HG03139 (cell line): ENCODE results near the gene JAG1.

Experiments used
- ATAC-seq: cut with Tn5 transposase; IDR thresholded peaks from one replicate; pipeline ENCODE4 v1.9.1; 2021; ENCODE audit not compliant: unreplicated experiment

JAG1 gene

GRCh38 chr20:10668677-10669368 lies 5.0 kb downstream of the JAG1 start:
- no peak for ATAC-seq

DNA sequence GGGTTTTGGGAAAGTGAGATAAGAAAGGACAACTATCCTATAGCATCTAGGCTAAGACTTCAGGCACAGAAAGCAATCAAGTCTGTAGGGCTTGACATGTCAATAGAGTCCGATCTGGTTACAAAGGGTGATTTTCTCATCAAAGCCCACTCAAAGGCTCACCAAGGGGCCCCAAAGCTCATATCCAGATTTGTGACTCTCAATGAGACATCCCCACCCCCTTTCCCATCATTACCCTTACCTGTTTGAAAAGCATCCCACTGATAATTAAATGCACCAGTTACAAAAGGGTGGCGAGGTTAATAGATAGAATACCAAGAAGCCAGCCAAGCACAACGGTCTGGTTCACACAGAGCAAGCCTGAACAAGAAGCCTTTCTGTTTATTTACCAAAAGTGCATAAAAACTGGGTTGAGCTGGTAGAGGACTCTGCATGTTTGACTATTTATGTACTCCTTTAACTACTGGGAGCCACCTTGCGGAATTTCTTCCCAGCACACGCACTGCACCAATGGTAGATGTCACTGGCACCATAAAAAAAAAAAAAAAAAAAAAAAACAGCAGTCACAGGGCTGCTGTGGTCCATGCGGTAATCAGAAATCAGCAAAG lies 6.1 kb downstream of the JAG1 start:
- no peak for ATAC-seq

DNA sequence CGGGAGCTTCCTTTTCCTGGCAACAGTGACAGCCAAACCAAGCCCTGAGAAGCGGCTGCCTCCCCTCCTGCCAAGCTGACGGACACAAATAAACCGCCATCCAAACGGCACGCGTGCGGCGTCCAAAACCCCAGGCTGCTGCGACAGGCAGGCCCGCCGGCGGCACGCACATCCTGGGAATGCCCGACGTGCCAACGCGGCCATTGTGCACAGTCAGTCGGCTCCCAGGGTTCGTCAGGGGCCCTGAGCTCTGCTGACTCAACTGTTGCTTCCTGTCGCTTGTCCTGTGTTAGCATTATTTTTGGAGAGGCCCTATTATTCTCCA lies 6.8 kb downstream of the JAG1 start:
- no peak for ATAC-seq

DNA sequence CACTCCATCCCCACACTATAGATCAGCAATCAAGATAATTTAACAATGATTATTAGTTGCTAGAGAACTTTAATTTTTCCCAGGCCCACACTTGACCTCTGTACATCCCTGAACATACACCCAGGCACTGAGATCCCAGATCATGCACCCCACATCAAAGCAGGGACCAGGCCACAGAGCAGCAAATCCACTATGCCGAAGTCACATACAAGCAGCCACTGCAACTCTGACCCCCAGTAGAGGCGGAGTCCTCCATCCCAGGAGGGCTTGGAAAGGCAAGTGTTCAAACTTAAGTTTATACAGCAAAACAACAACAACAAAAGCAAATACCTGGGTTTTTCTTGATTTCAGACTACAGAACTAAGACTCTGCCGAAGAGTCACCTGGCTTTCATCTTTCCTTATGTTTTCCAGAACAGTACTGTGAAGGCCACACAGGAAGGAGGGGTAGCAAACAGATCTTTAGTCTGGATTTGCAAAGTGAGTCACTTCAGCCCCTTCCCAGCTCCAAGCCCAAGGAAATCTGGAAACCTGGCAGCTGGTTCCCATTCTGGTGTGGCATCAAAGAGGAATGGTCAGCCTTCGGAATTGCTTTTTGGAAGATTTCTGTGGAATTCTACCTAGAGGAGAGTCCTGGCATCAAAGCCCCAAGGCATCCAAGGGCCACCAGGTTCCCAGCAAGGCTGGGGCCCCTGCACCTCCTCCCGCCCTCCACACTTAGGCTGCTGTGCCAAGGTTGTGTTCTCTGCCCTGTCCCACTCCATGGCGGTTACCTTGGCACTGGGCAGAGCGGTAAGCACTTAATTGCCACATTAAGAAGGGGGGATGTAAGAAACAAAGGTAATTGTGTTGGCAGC lies 7.3 kb downstream of the JAG1 start:
- ATAC-seq, result no peak

GRCh38 chr20:10665791-10666190 lies 8.0 kb downstream of the JAG1 start:
- no peak for ATAC-seq

GRCh38 chr20:10665027-10665561 lies 8.7 kb downstream of the JAG1 start:
- no peak for ATAC-seq

DNA sequence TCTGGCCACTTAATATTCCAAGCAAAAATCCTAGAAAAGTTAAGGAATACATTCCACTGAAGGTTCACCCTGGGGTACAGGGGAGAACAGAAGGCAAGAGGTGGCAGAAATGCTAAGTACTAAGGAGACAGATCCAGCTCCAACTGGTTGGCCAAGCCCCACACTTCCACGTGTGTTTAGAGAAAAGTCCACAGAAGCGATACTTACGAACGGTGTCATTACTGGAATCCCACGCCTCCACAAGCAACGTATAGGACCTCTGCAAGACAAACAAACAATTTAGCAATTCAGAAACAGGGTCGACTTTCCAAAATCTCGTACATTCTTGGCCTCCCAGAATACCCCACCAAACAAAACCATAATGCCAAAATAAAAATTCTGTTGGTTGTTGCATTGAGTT lies 10.0 kb downstream of the JAG1 start:
- ATAC-seq, result no peak

GRCh38 chr20:10662661-10663458 lies 10.9 kb downstream of the JAG1 start:
- no peak for ATAC-seq

DNA sequence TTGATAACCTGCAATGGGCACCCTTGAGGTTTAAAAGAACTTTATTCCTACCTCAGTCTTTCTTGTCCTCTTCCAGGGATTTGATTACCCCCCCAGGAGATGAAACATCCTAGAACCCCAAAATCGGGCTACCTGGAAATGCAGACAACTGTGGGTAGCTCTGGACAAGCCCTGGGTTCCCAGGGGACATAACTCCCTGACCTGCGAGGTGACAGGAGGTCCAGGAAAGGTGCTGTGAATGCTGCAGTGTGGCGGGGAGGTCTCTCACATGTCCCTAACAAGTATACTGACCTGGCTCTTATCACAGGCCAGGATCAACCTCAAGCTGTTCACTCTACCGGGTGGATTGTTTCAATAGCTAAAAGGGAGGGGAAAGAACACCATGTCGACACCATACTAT lies 11.6 kb downstream of the JAG1 start:
- no peak for ATAC-seq

DNA sequence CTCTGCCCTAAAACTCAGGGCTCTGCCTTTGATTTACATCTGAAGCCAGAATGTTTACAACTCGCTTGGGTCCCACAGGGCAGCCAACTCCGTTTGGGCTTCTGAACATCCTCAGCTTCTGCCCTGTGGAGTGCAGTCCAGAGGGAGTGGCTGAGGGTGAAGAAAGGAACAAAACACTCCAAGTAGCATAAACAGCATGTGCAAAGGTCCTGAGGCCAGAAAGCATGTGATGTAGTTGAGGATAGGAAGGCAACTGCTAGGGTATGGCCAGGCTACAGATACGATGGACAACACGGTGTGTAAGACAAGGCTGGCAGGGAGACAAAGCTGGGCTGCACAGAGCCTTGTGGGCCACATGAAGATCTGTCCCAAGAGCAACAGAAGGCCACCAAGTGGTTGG lies 12.5 kb downstream of the JAG1 start:
- no peak for ATAC-seq

- no peak for ATAC-seq
Observed at GRCh38 chr20:10660661-10661060, 13.1 kb downstream of the JAG1 start.

DNA sequence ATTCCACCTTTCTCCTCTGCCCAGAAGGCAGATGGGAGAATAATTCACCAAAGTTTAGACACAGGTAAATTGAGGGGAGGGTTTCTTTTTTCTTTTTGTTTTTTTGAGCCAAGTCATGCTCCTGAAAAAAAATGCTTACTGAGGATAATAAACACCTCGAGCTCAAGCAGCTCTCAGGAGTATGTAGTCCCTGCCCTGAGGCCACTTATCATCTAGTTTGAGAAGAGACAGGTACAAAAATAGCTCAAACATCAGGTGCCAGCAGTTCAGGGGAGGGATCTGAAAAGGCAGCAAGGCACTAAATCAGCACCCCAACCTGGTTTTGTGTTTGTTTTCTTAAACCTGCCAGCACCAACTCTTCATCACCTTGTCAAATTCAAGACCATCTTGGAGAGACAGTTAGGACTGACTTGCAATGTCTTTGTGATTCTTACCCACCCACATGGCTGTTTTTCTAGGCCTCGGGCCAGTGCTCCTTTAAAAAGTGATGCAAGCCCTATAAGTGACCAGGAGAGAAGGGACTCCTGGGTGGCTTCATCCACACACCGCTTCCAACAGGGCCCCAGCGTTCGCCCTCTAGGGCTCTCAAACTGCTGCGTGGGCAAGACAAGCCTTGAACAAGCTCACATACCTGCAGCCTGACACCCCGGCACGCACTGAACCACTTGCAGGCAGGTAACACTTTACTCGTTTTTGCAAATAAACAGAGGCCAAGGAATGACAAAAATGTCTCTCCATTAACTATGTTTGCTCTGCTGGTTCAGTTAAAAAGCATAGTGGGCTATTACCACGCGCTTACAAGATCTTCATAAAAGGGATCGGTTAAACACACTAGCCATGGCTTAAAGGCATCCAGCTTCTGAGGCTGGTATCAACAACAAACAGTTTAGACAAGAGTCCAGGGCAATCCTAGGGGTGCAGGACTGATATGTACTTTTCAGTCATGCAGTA lies 13.9 kb downstream of the JAG1 start:
- ATAC-seq, result no peak

- no peak for ATAC-seq
Observed at GRCh38 chr20:10658876-10659632, 14.7 kb downstream of the JAG1 start.

DNA sequence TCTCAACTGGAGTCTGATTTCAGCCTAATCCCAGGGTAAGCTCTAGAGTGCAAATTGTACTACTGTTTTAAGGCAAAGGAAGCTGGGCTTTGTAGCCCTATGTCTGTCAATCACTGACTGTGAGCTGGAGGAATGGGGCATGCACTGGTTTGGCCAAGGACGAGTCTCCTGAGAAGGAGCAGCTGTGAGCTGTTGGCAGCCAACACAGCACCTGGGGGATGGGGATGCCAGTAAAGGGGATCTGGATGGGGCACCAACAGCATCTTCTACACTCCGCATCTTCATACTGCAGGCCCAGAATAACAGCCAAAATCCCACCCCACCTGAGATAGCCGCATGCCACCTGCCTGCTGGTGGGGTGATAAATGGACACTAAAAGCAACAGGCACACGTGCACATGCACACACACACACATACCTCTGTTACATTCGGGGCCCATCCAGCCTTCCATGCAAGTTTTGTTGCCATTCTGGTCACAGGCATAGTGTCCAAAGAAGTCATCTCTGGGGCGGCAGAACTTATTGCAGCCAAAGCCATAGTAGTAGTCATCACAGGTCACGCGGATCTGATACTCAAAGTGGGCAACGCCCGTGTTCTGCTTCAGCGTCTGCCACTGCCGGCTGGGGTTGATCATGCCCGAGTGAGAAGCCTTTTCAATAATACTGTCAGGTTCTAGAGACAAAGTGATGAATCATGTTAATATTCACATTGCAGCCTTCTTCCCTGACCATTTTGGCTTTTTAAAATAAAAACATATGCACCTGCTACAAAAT lies 15.6 kb downstream of the JAG1 start:
- no peak for ATAC-seq

DNA sequence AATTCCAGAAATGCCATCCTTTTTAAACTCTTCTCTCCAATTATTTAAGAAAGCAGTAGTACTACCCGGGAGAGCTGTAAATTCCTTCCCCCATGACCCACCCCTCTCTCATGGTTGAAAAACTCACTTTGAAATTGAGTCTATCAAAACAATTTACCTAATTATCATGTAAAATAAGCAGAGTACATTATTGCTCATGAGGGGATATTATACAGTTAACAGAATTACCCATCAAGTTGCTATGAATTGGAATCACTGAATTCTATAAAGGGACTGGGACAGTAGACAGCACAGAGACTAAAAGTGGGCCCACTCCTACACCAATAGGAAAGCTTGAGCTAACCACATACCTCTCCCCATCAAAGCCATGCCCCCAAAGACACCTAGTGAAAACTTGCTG lies 16.3 kb downstream of the JAG1 start:
- ATAC-seq, result no peak

GRCh38 chr20:10655720-10656669 lies 17.8 kb downstream of the JAG1 start:
- no peak for ATAC-seq

DNA sequence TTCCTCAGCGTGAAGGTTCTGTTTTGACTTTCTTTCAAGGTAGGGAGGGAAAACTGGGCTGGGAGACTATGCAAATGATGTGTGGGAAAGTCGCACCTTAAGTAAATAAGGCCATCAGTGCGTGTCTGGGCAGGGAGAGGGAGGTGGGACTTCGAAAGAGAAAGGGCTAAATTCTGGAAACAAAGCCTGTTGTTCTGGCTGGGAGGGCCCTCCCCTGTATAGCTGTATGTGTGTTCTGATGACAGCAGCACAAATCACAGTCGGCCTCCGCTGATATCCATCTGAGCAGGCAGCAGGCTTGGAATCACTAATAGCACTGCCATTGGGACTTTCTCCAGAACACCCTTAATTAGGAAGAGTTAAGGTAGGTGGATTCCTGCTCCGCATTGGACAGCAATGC lies 19.2 kb downstream of the JAG1 start:
- peak; percentile 60 for ATAC-seq

- ATAC-seq, result no peak
Observed at GRCh38 chr20:10654250-10654610, 19.6 kb downstream of the JAG1 start.
